ENCODE data around the gene CBX7.

Gene CBX7

DNA sequence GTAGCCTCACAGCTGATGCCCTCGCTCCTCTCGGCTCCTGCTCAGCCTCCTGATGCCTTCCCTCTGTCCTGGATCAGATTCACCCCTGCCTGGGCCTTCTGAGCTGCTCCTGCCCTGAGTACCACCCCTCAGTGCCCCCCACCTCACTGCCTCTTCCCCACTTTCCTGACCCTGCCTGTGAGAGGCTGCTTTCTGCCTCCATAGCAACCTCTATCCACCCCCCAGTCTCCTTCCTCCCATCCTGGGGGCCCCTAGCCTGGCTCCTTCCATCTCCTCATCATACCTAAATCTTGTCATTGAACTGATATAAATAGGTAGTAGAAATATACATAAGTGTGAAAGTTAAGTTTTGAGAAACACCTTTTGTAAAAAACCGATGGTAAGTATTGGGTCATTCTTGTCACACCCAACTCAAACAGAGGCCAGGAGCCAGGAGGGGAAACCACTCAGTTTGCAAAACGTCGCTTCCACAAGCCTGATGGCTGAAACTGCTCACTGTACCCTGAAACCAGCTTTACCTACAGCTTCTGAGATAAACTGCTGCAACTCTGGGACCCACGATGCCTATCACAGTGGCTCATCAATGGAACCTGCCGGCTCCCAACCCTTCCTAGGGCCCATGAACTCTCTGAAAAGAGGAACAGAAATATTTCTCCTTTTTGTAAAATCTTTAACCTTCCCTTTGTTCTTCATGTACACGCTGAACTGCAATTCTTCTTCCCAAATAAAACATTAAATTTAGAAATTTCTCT lies 60.2 kb downstream of the CBX7 start:
- Histone ChIP-seq H3K4me3 (ENCODE audit: low read length in 2 of 2) (no peak overlapping the region), H3K9ac (ENCODE audit: low read depth in 1 of 2, low read length in 2 of 2) (no peak overlapping the region), H3K9me3 (ENCODE audit: control insufficient read depth in 2 of 2, low read length in 2 of 2) (no peaks in the 10 kb centered on the region), H3K27me3 (ENCODE audit: control insufficient read depth in 2 of 2, insufficient read depth in 2 of 2, low read length in 2 of 2) (peaks cover 3% of the 10 kb centered on the region in 2 donors), H3K27ac (ENCODE audit: low read depth in 2 of 2, low read length in 2 of 2) (peak overlapping the region in 1 of 2 donors; percentile 74), H3K36me3 (ENCODE audit: control insufficient read depth in 2 of 2, insufficient read depth in 2 of 2, low read length in 2 of 2) (no peaks in the 10 kb centered on the region), H3K4me1 (ENCODE audit: control insufficient read depth in 2 of 2, insufficient read depth in 2 of 2, low read length in 2 of 2) (peaks cover 5 to 11% of the 10 kb centered on the region in 2 donors)

DNA sequence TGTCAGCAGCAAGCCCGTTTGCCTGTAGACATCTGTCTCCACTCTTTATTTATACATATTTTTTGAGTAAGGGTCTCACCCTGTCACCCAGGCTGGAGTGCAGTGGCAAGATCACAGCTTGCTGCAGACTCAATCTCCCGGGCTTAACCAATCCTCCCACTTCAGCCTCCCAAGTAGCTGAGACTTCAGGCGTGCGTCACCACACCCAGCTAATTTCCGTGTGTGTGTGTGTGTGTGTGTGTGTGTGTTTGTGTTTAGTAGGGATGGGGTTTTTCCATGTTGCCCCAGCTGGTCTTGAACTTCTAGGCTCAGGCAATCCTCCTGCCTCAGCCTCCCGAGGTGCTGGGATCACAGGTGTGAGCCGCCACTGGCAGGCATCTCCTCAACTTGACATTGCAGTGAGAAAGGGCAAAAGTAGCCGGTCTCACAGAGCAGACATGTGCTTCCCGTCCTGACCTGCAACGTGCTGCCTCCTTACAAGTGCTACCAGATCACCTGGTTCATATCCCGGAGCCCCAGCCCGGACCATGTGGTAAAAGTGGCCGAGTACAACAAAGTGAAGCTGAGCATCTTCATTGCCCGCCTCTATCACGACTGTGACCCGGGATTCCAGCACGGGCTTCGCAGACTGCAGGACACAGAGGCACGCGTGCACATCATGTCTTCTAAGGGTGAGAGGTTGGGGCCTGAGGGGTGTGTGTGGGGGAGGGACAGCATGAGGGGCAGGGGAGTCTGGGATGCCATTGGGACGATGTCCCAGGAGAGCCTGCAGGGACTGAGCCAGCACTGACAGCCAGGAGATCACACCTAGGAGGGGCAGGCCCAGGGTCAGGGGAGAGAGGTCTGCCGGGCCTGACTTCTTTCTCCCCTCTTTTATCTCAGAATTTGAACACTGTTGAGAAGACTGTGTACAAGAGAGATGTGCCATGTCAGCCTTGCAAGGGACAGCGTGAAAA lies 61.1 kb downstream of the CBX7 start:
- peaks cover 3% of the 10 kb centered on the region in 2 donors for H3K27me3 ChIP-seq (ENCODE audit: control insufficient read depth in 2 of 2, insufficient read depth in 2 of 2, low read length in 2 of 2)
- peaks cover 2 to 9% of the 10 kb centered on the region in 2 donors for H3K4me1 ChIP-seq (ENCODE audit: control insufficient read depth in 2 of 2, insufficient read depth in 2 of 2, low read length in 2 of 2)
- H3K36me3 ChIP-seq (ENCODE audit: control insufficient read depth in 2 of 2, insufficient read depth in 2 of 2, low read length in 2 of 2), result no peaks in the 10 kb centered on the region
- H3K9ac ChIP-seq (ENCODE audit: low read depth in 1 of 2, low read length in 2 of 2), result no peak overlapping the region
- H3K4me3 ChIP-seq (ENCODE audit: low read length in 2 of 2), result no peak overlapping the region
- peak overlapping the region in 1 of 2 donors; percentile 74 for H3K27ac ChIP-seq (ENCODE audit: low read depth in 2 of 2, low read length in 2 of 2)
- H3K9me3 ChIP-seq (ENCODE audit: control insufficient read depth in 2 of 2, low read length in 2 of 2), result no peaks in the 10 kb centered on the region

GRCh38 chr22:39090426-39091064 lies 61.9 kb downstream of the CBX7 start:
- Histone ChIP-seq H3K4me1 (ENCODE audit: control insufficient read depth in 2 of 2, insufficient read depth in 2 of 2, low read length in 2 of 2) (peaks cover 2 to 9% of the 10 kb centered on the region in 2 donors), H3K27ac (ENCODE audit: low read depth in 2 of 2, low read length in 2 of 2) (peak overlapping the region; percentile 32 to 74), H3K9me3 (ENCODE audit: control insufficient read depth in 2 of 2, low read length in 2 of 2) (no peaks in the 10 kb centered on the region), H3K4me3 (ENCODE audit: low read length in 2 of 2) (no peak overlapping the region), H3K27me3 (ENCODE audit: control insufficient read depth in 2 of 2, insufficient read depth in 2 of 2, low read length in 2 of 2) (peaks cover 0 to 3% of the 10 kb centered on the region in 2 donors), H3K36me3 (ENCODE audit: control insufficient read depth in 2 of 2, insufficient read depth in 2 of 2, low read length in 2 of 2) (no peaks in the 10 kb centered on the region), H3K9ac (ENCODE audit: low read depth in 1 of 2, low read length in 2 of 2) (no peak overlapping the region)

DNA sequence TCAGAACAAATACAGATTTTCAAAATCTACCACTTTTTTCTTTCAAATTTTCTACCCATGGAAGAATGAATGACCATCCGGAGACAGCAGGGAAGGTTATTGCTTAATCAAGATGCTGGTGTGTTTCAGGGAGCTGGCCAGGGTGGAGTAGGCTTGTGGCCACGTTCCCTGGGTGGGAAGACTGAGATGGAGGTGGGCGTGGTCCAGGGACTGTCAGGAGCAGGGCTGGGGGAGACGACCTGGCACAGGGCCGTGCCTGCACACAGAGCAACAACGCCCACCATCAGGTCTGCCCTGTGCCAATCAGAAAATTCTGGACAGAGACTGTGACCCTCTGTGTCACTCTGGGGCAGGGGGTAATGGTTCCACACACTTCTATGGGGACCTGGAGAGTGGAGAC lies 62.6 kb downstream of the CBX7 start:
- Histone ChIP-seq H3K27ac (ENCODE audit: low read depth in 2 of 2, low read length in 2 of 2) (peak overlapping the region; percentile 32 to 74), H3K9ac (ENCODE audit: low read depth in 1 of 2, low read length in 2 of 2) (no peak overlapping the region), H3K4me1 (ENCODE audit: control insufficient read depth in 2 of 2, insufficient read depth in 2 of 2, low read length in 2 of 2) (peaks cover 2 to 9% of the 10 kb centered on the region in 2 donors), H3K36me3 (ENCODE audit: control insufficient read depth in 2 of 2, insufficient read depth in 2 of 2, low read length in 2 of 2) (no peaks in the 10 kb centered on the region), H3K27me3 (ENCODE audit: control insufficient read depth in 2 of 2, insufficient read depth in 2 of 2, low read length in 2 of 2) (peaks cover 0 to 3% of the 10 kb centered on the region in 2 donors), H3K9me3 (ENCODE audit: control insufficient read depth in 2 of 2, low read length in 2 of 2) (no peaks in the 10 kb centered on the region), H3K4me3 (ENCODE audit: low read length in 2 of 2) (no peak overlapping the region)

GRCh38 chr22:39088685-39089032 lies 63.8 kb downstream of the CBX7 start:
- peaks cover 0 to 3% of the 10 kb centered on the region in 2 donors for H3K27me3 ChIP-seq (ENCODE audit: control insufficient read depth in 2 of 2, insufficient read depth in 2 of 2, low read length in 2 of 2)
- H3K9me3 ChIP-seq (ENCODE audit: control insufficient read depth in 2 of 2, low read length in 2 of 2), result no peaks in the 10 kb centered on the region
- H3K4me3 ChIP-seq (ENCODE audit: low read length in 2 of 2), result no peak overlapping the region
- peaks cover 2 to 9% of the 10 kb centered on the region in 2 donors for H3K4me1 ChIP-seq (ENCODE audit: control insufficient read depth in 2 of 2, insufficient read depth in 2 of 2, low read length in 2 of 2)
- no peak overlapping the region for H3K27ac ChIP-seq (ENCODE audit: low read depth in 2 of 2, low read length in 2 of 2)
- H3K9ac ChIP-seq (ENCODE audit: low read depth in 1 of 2, low read length in 2 of 2), result no peak overlapping the region
- H3K36me3 ChIP-seq (ENCODE audit: control insufficient read depth in 2 of 2, insufficient read depth in 2 of 2, low read length in 2 of 2), result no peaks in the 10 kb centered on the region

GRCh38 chr22:39087881-39088684 lies 64.4 kb downstream of the CBX7 start:
- H3K9ac ChIP-seq (ENCODE audit: low read depth in 1 of 2, low read length in 2 of 2), result no peak overlapping the region
- no peak overlapping the region for H3K4me3 ChIP-seq (ENCODE audit: low read length in 2 of 2)

DNA sequence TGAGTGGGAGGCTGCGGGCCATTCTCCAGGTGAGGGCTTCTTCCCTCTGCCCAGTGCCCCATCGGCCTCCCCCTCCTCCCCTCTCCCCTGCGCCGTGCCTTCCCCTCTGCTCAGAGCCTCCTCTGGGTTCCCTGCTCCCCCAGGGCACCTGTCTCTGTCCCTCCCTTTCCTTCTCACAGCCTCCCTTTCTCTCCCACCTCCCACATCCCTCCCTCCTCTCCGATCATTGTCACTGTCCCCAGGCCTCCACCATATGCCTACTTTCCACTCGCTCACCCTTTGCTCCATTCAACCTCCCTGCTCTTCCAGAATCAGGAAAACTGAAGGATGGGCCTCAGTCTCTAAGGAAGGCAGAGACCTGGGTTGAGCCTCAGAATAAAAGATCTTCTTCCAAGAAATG lies 65.4 kb downstream of the CBX7 start:
- Histone ChIP-seq H3K9ac (ENCODE audit: low read depth in 1 of 2, low read length in 2 of 2) (no peak overlapping the region), H3K9me3 (ENCODE audit: control insufficient read depth in 2 of 2, low read length in 2 of 2) (no peaks in the 10 kb centered on the region), H3K4me1 (ENCODE audit: control insufficient read depth in 2 of 2, insufficient read depth in 2 of 2, low read length in 2 of 2) (peaks cover 2 to 6% of the 10 kb centered on the region in 2 donors), H3K27me3 (ENCODE audit: control insufficient read depth in 2 of 2, insufficient read depth in 2 of 2, low read length in 2 of 2) (peaks cover 0 to 3% of the 10 kb centered on the region in 2 donors), H3K27ac (ENCODE audit: low read depth in 2 of 2, low read length in 2 of 2) (no peak overlapping the region), H3K4me3 (ENCODE audit: low read length in 2 of 2) (no peak overlapping the region), H3K36me3 (ENCODE audit: control insufficient read depth in 2 of 2, insufficient read depth in 2 of 2, low read length in 2 of 2) (no peaks in the 10 kb centered on the region)

More at GRCh38 chr22:39087881-39088684, 64.4 kb downstream of the CBX7 start:
- H3K36me3 ChIP-seq (ENCODE audit: control insufficient read depth in 2 of 2, insufficient read depth in 2 of 2, low read length in 2 of 2), result no peaks in the 10 kb centered on the region
- H3K9me3 ChIP-seq (ENCODE audit: control insufficient read depth in 2 of 2, low read length in 2 of 2), result no peaks in the 10 kb centered on the region
- peaks cover 0 to 3% of the 10 kb centered on the region in 2 donors for H3K27me3 ChIP-seq (ENCODE audit: control insufficient read depth in 2 of 2, insufficient read depth in 2 of 2, low read length in 2 of 2)
- H3K4me1 ChIP-seq (ENCODE audit: control insufficient read depth in 2 of 2, insufficient read depth in 2 of 2, low read length in 2 of 2), result peaks cover 2 to 9% of the 10 kb centered on the region in 2 donors
- H3K27ac ChIP-seq (ENCODE audit: low read depth in 2 of 2, low read length in 2 of 2), result no peak overlapping the region

DNA sequence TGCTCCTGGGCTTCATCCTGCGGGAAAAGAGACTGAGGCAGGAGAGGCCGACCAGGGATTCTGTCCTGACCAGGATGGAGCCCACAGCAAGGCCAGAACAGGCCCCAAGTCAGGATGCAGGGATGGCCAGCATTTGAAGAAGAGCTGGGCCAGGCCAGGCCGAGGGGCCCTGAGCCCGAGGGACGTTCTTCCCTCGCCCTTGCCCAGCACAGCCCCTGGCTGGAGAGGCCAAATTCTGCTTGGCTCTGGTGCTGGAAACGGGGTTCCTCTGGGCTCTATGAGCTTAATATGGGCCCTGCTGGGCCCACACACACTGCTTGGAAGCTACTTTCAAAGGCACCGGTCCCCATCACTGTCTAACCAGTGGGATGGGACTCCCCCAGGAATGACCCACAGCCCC lies 67.8 kb downstream of the CBX7 start:
- Histone ChIP-seq H3K4me1 (ENCODE audit: control insufficient read depth in 2 of 2, insufficient read depth in 2 of 2, low read length in 2 of 2) (peaks cover 0 to 4% of the 10 kb centered on the region in 2 donors), H3K9ac (ENCODE audit: low read depth in 1 of 2, low read length in 2 of 2) (no peak overlapping the region), H3K4me3 (ENCODE audit: low read length in 2 of 2) (no peak overlapping the region), H3K27me3 (ENCODE audit: control insufficient read depth in 2 of 2, insufficient read depth in 2 of 2, low read length in 2 of 2) (no peaks in the 10 kb centered on the region), H3K9me3 (ENCODE audit: control insufficient read depth in 2 of 2, low read length in 2 of 2) (no peaks in the 10 kb centered on the region), H3K27ac (ENCODE audit: low read depth in 2 of 2, low read length in 2 of 2) (no peak overlapping the region), H3K36me3 (ENCODE audit: control insufficient read depth in 2 of 2, insufficient read depth in 2 of 2, low read length in 2 of 2) (peaks cover 0 to 5% of the 10 kb centered on the region in 2 donors)
